Measurements from ENCODE around the gene ANKRD40.

Gene ANKRD40

GRCh38 chr17:50719924-50720794, 12.4 kb upstream of the ANKRD40 start:
- peak overlapping the region; percentile 82 for H3K4me2 ChIP-seq (ENCODE audit: low read length)
- peak overlapping the region; percentile 96 for H3K4me3 ChIP-seq (ENCODE audit: low read depth, low read length)
- H3K27me3 ChIP-seq (ENCODE audit: control insufficient read depth, insufficient read depth, low read length), result no peaks in the 10 kb centered on the region
- H3K79me2 ChIP-seq, result peaks cover 44% of the 10 kb centered on the region
- TF ChIP-seq CTCF (IDR thresholded peaks at IDR 0.05), result no peak
- peak overlapping the region; percentile 89 for H3K27ac ChIP-seq
- peak overlapping the region; percentile 83 for H2AFZ ChIP-seq
- peak overlapping the region; percentile 98 for H3K9ac ChIP-seq
- H3K36me3 ChIP-seq (ENCODE audit: control insufficient read depth, insufficient read depth, low read length), result no peaks in the 10 kb centered on the region
- H3K9me3 ChIP-seq (ENCODE audit: control insufficient read depth, low read length), result no peaks in the 10 kb centered on the region
- H3K4me1 ChIP-seq, result peaks cover 9% of the 10 kb centered on the region

- Histone ChIP-seq H3K9ac (peak within 1 kb of the TSS; percentile 98), H3K4me3 (ENCODE audit: low read depth, low read length) (peak within 1 kb of the TSS; percentile 96), H3K27ac (peak within 1 kb of the TSS; percentile 89), H3K4me1 (peaks cover 9% of the 10 kb centered on the region), H3K9me3 (ENCODE audit: control insufficient read depth, low read length) (no peaks in the 10 kb centered on the region), H3K27me3 (ENCODE audit: control insufficient read depth, insufficient read depth, low read length) (no peaks in the 10 kb centered on the region), H3K79me2 (peaks cover 37% of the 10 kb centered on the region), H2AFZ (peak within 1 kb of the TSS; percentile 83), H3K4me2 (ENCODE audit: low read length) (peak within 1 kb of the TSS; percentile 82), H3K36me3 (ENCODE audit: control insufficient read depth, insufficient read depth, low read length) (no peaks in the 10 kb centered on the region)
- peak; percentile 10 for TF ChIP-seq CTCF (IDR thresholded peaks at IDR 0.05)
Observed at GRCh38 chr17:50719144-50719923, 11.6 kb upstream of the ANKRD40 start, which contains the start of gene LUC7L3. Gene LUC7L3 (plus strand): TSS chr17:50719603. CDS start chr17:50719733, 130 bp downstream.

DNA sequence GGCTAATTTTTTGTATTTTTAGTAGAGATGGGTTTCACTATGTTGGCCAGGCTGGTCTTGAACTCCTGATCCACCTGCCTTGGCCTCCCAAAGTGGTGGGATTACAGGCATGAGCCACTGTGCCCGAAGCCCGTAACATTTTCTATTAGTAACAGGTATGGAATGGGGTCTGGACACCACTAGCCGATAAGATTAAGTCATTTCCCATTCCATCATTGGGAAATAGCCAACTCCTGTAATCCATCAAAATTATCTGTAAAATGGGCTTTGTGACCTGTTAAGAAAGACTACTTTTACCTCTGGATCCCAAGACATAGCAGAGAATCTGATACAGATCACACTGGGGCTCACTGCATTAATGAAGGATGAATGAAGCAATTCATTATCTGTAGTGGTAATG, 7.8 kb upstream of the ANKRD40 start:
- Histone ChIP-seq H3K4me3 (ENCODE audit: low read depth, low read length) (no peak overlapping the region), H3K27ac (no peak overlapping the region), H3K4me2 (ENCODE audit: low read length) (no peak overlapping the region), H2AFZ (no peak overlapping the region), H3K4me1 (no peaks in the 10 kb centered on the region), H3K9me3 (ENCODE audit: control insufficient read depth, low read length) (no peaks in the 10 kb centered on the region), H3K27me3 (ENCODE audit: control insufficient read depth, insufficient read depth, low read length) (no peaks in the 10 kb centered on the region), H3K36me3 (ENCODE audit: control insufficient read depth, insufficient read depth, low read length) (no peaks in the 10 kb centered on the region), H3K79me2 (peaks cover 8% of the 10 kb centered on the region), H3K9ac (no peak overlapping the region)
- TF ChIP-seq CTCF (IDR thresholded peaks at IDR 0.05), result no peak

DNA sequence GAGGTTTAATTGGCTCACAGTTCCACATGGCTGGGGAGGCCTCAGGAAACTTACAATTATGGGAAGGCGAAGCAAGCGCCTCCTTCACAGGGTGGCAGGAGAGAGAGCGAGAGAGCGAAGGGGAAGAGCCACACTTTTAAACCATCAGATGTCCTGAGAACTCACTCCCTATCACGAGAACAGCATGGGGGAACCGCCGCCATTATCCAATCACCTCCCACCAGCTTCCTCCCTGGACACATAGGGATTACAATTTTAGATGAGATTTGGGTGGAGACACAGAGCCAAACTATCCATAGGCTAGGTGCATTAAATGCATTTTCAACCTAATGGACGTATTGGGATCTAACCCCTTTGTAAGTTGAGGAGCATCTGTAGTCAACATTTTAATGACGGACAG, 4.9 kb upstream of the ANKRD40 start:
- peaks cover 16% of the 10 kb centered on the region for H3K79me2 ChIP-seq
- H3K4me3 ChIP-seq (ENCODE audit: low read depth, low read length), result no peak overlapping the region
- no peak overlapping the region for H3K4me2 ChIP-seq (ENCODE audit: low read length)
- no peak overlapping the region for H3K9ac ChIP-seq
- H3K9me3 ChIP-seq (ENCODE audit: control insufficient read depth, low read length), result no peaks in the 10 kb centered on the region
- H3K36me3 ChIP-seq (ENCODE audit: control insufficient read depth, insufficient read depth, low read length), result no peaks in the 10 kb centered on the region
- H3K4me1 ChIP-seq, result peaks cover 14% of the 10 kb centered on the region
- no peaks in the 10 kb centered on the region for H3K27me3 ChIP-seq (ENCODE audit: control insufficient read depth, insufficient read depth, low read length)
- no peak overlapping the region for H2AFZ ChIP-seq
- TF ChIP-seq CTCF (IDR thresholded peaks at IDR 0.05), result no peak
- no peak overlapping the region for H3K27ac ChIP-seq

Data from parathyroid adenoma (tissue), 2 donors.